ENCODE data around the gene RNF224. TPM values are rescaled to one million over a fixed set of nuclear protein-coding genes. Genes with fewer than 3 reads are reported as not detected.

RNF224 gene
- total RNA-seq, 4 donors from 2014 or later = not detected

GRCh38 chr9:137192448-137192780 is 34.9 kb upstream of the RNF224 start:
- Histone ChIP-seq H3K4me1 (peaks cover 7 to 64% (median 20%) of the 10 kb centered on the region in 4 donors), H3K4me3 (no peak overlapping the region), H3K27ac (no peak overlapping the region), H3K36me3 (peaks cover 0 to 27% (median 7%) of the 10 kb centered on the region in 3 donors), H3K9me3 (no peaks in the 10 kb centered on the region), H3K27me3 (no peaks in the 10 kb centered on the region)
- DNase-seq (ENCODE audit: low spot score in 2 of 2) = no peak
- 75 to 79% methylated on average over 10 of the region's 10 CpGs for WGBS, 2 donors
- TF ChIP-seq, protein P1, sequence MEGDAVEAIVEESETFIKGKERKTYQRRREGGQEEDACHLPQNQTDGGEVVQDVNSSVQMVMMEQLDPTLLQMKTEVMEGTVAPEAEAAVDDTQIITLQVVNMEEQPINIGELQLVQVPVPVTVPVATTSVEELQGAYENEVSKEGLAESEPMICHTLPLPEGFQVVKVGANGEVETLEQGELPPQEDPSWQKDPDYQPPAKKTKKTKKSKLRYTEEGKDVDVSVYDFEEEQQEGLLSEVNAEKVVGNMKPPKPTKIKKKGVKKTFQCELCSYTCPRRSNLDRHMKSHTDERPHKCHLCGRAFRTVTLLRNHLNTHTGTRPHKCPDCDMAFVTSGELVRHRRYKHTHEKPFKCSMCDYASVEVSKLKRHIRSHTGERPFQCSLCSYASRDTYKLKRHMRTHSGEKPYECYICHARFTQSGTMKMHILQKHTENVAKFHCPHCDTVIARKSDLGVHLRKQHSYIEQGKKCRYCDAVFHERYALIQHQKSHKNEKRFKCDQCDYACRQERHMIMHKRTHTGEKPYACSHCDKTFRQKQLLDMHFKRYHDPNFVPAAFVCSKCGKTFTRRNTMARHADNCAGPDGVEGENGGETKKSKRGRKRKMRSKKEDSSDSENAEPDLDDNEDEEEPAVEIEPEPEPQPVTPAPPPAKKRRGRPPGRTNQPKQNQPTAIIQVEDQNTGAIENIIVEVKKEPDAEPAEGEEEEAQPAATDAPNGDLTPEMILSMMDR (IDR thresholded peaks at IDR 0.05) = no peak
- TF ChIP-seq EP300 (IDR thresholded peaks at IDR 0.05) = no peak

DNA sequence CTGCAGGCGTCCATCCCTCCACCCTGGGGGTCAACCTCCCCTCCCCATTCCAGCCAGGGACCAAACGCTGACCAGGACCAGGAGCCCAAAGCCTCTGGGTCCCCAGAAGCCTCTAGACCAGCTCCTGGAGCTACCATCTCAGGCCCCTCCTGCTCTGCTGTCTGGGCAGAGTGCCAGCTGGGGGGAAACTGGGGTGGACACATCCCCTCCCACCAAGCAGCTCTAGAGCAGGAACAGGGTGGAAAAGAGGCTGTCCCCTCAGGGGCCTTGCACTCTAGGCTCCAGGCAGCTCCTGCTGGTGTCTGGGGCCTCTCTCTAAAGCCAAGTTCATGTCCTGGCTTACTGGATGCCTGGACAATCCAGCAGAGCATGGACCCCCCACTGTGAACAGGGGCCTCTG is 34.4 kb upstream of the RNF224 start:
- no peaks in the 10 kb centered on the region for H3K27me3 ChIP-seq
- no peaks in the 10 kb centered on the region for H3K9me3 ChIP-seq
- peaks cover 0 to 27% (median 7%) of the 10 kb centered on the region in 3 donors for H3K36me3 ChIP-seq
- TF ChIP-seq POLR2A (IDR thresholded peaks at IDR 0.05) (no peak), EP300 (IDR thresholded peaks at IDR 0.05) (no peak)
- TF ChIP-seq, protein P1 (IDR thresholded peaks at IDR 0.05) = no peak
- DNase-seq (ENCODE audit: low spot score in 2 of 2) = no peak
- no peak overlapping the region for H3K4me3 ChIP-seq
- no peak overlapping the region for H3K27ac ChIP-seq
- 60 to 86% methylated on average over 1 to 2 of the region's 2 CpGs for WGBS, 2 donors
- H3K4me1 ChIP-seq = peaks cover 7 to 64% (median 17%) of the 10 kb centered on the region in 4 donors

- no peaks in the 10 kb centered on the region for H3K9me3 ChIP-seq
- no peak for DNase-seq (ENCODE audit: low spot score in 2 of 2)
- TF ChIP-seq EP300 (IDR thresholded peaks at IDR 0.05) (no peak), POLR2A (IDR thresholded peaks at IDR 0.05) (no peak)
- TF ChIP-seq, protein P1 (IDR thresholded peaks at IDR 0.05) = no peak
- H3K4me1 ChIP-seq = peaks cover 7 to 72% (median 20%) of the 10 kb centered on the region in 4 donors
- H3K36me3 ChIP-seq = peaks cover 0 to 27% (median 7%) of the 10 kb centered on the region in 3 donors
- H3K4me3 ChIP-seq = no peak overlapping the region
- WGBS, 2 donors = 84 to 86% methylated on average over 11 to 13 of the region's 14 CpGs
- H3K27me3 ChIP-seq = no peaks in the 10 kb centered on the region
- H3K27ac ChIP-seq = no peak overlapping the region
These were observed 33.5 kb upstream of the RNF224 start for GRCh38 chr9:137193771-137194170.

DNA sequence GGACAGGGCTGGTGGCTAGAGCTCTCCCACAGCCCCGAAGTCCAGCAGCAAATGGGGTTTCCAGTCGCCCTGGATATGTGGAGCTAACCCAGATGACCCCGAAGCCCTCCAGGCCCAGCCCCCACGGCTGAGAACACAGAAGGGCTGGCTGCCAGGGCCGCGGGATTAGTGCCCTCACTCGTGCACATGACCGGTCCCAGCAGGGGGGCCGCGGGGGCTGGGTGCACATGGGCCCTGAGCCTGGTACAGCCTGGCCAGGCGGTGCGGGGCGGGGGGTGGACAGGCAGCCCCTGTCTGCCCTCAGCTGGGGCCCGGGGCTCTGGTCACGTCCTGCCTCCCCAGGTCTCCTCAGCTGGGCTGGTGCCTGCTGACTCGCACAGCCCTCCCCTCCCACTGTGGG is 32.9 kb upstream of the RNF224 start:
- DNase-seq (ENCODE audit: low spot score in 2 of 2) = no peak
- TF ChIP-seq EP300 (IDR thresholded peaks at IDR 0.05) (no peak), POLR2A (IDR thresholded peaks at IDR 0.05) (no peak)
- TF ChIP-seq, protein P1 (IDR thresholded peaks at IDR 0.05) = no peak
- Histone ChIP-seq H3K4me3 (no peak overlapping the region), H3K27ac (peak overlapping the region in 1 of 4 donors; percentile 0), H3K9me3 (no peaks in the 10 kb centered on the region), H3K4me1 (peaks cover 11 to 74% (median 22%) of the 10 kb centered on the region in 4 donors), H3K27me3 (no peaks in the 10 kb centered on the region), H3K36me3 (peaks cover 0 to 27% (median 7%) of the 10 kb centered on the region in 3 donors)
- WGBS, 2 donors = 47 to 62% methylated on average over 2 to 12 of the region's 16 CpGs

- peaks cover 9 to 74% (median 22%) of the 10 kb centered on the region in 4 donors for H3K4me1 ChIP-seq
- no peak overlapping the region for H3K4me3 ChIP-seq
- H3K27me3 ChIP-seq = no peaks in the 10 kb centered on the region
- no peaks in the 10 kb centered on the region for H3K9me3 ChIP-seq
- DNase-seq (ENCODE audit: low spot score in 2 of 2) = no peak
- WGBS, 2 donors = 85% methylated on average over 4 to 10 of the region's 10 CpGs
- H3K27ac ChIP-seq = peak overlapping the region in 1 of 4 donors; percentile 0
- H3K36me3 ChIP-seq = peaks cover 0 to 25% (median 6%) of the 10 kb centered on the region in 3 donors
- TF ChIP-seq EP300 (IDR thresholded peaks at IDR 0.05) (no peak), POLR2A (IDR thresholded peaks at IDR 0.05) (no peak)
- TF ChIP-seq, protein P1 (IDR thresholded peaks at IDR 0.05) = no peak
These were observed 32.4 kb upstream of the RNF224 start for GRCh38 chr9:137194909-137195308.

All from tibial nerve (tissue), 4 donors.